Mesodermal cell (in vitro differentiated cells): ENCODE measurements around the gene RHOA.

Source experiments
- H3K27ac ChIP-seq: 2 replicates; pipeline ENCODE4 v1.7.0; 2013; ENCODE audit warnings: mild to moderate bottlenecking, low read depth, low read length, moderate library complexity; ENCODE audit not compliant: severe bottlenecking
- H3K36me3 ChIP-seq: 2 replicates; pipeline ENCODE4 v1.7.1; 2013; ENCODE audit warnings: mild to moderate bottlenecking, low read length, moderate library complexity; ENCODE audit not compliant: control insufficient read depth, insufficient read depth
- H3K4me1 ChIP-seq: one replicate; pipeline ENCODE4 v1.7.1; 2013; ENCODE audit warnings: mild to moderate bottlenecking, low read length; ENCODE audit not compliant: insufficient read depth, control insufficient read depth, poor library complexity, severe bottlenecking
- H3K4me3 ChIP-seq: 2 replicates; pipeline ENCODE4 v1.7.0; 2013; ENCODE audit warnings: low read length, control low read depth, mild to moderate bottlenecking; ENCODE audit not compliant: insufficient read depth, poor library complexity, severe bottlenecking; ENCODE audit errors: extremely low read depth
- H3K9me3 ChIP-seq: 2 replicates; pipeline ENCODE4 v1.7.1; 2013; ENCODE audit warnings: mild to moderate bottlenecking, low read length, moderate library complexity; ENCODE audit not compliant: control insufficient read depth
- WGBS, 2 experiments: methylation state at CpG; one replicate each; pipeline ENCODE4 v1.1.5; 2013; ENCODE audit warnings: missing lambda C conversion rate in 2 of 2; ENCODE audit not compliant: insufficient coverage in 2 of 2; 5-methylcytosine and 5-hydroxymethylcytosine counted together

The RHOA gene

DNA sequence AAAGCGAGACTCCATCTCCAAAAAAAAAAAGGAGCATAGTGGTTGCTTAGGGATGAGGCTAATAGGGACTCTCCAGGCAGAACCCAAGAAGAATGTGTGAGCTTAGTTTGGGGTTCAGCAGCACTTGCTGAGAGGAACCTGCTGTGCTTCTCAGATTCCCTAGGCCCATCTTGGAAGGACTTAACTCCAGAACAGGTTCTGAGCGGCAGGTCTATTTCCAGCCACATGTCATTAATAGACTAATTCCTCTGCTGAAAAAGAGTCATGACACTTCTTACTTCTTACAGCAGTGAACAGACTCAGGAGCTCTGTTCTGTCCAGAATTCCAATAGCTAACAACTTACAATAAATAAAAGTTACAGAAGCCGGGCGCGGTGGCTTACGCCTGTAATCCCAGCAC, 22.5 kb downstream of the RHOA start:
- Histone ChIP-seq H3K4me1 (no peaks in the 10 kb centered on the region), H3K36me3 (peaks cover 42% of the 10 kb centered on the region), H3K4me3 (no peak overlapping the region), H3K27ac (no peak overlapping the region), H3K9me3 (no peaks in the 10 kb centered on the region)
- 97 to 100% methylated on average over 1 to 6 of the region's 6 CpGs for WGBS, 2 experiments

DNA sequence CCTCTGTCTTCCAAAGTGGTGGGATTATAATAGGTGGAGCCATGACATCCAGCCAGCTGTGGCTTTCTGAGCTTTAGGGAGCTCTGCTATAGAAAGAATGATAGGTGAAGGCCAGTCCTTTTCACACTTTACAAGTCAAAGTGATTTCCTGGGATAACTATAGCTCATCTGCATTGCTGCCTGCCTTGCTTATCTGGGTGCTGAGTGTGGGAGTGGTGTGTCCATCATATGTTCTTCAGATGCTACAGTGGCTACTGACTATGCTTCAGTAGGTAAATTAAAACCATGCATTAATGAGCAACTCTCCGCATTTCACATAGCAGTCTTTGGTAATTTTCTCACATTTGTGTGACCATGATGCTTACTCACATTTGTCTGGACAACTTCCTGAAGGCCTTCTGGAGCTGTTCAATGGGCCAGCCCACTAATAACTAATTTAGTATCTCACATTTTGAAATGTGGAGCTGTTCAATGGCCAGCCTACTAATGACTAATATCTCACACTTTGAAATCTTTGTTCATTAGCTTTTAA, 23.4 kb downstream of the RHOA start:
- Histone ChIP-seq H3K9me3 (no peaks in the 10 kb centered on the region), H3K4me1 (no peaks in the 10 kb centered on the region), H3K36me3 (peaks cover 40% of the 10 kb centered on the region), H3K4me3 (no peak overlapping the region), H3K27ac (no peak overlapping the region)
- WGBS, 2 experiments = 91 to 100% methylated on average over 1 of the region's 1 CpG

DNA sequence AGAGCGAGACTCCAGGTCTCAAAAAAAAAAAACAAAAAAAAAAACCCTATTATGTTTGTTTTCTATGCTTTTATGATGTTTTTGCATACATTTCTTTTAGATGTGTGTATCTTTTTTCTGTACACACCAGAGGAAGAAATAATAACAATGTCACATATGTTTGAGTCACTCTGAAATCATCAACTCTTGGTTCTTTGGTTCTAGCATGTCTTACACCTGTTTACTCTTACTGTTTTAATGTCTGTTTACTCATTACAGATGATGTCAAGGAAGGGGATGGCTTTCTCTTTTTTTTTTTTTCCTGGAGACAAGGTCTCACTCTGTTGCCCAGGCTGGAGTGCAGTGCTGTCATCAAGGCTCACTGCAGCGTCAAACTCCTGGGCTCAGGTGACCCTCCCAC, 24.1 kb downstream of the RHOA start:
- Histone ChIP-seq H3K9me3 (no peaks in the 10 kb centered on the region), H3K4me1 (no peaks in the 10 kb centered on the region), H3K4me3 (no peak overlapping the region), H3K36me3 (peaks cover 34% of the 10 kb centered on the region), H3K27ac (no peak overlapping the region)
- 67 to 83% methylated on average over 1 of the region's 2 CpGs for WGBS, 2 experiments

DNA sequence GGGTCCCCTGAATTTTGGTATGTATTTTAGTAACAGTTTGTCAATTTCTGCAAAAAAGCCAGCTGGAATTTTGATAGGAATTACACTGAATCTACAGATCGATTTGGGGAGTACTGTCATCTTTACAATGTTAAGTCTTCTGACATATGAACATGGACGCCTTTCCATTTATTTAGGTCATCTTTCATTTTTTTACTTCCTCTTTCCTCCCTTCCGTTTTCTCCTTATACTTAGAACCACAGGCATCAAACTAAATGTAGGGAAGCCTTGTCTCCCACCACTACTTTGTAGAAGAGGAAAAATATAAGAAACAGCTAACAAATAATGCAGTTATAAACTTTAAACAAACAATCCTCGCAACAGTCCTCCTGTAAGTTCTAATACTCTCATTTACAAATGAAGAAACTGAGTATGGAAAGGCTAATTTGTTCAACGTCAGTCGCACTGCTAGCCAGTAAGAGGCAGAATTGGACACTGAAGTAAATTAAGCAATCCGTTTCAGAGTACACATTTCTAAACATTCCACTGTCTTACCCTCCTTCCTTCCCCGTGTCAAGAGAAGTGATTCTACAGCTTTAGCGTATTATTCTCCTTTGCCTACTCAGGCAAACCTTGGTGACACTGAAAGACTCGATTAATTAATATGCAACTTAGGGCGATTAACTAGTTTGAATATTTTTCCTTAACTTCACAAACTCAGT, 25.6 kb downstream of the RHOA start:
- no peaks in the 10 kb centered on the region for H3K9me3 ChIP-seq
- 95% methylated on average over 4 to 6 of the region's 11 CpGs for WGBS, 2 experiments
- H3K4me3 ChIP-seq = no peak overlapping the region
- peaks cover 29% of the 10 kb centered on the region for H3K36me3 ChIP-seq
- no peak overlapping the region for H3K27ac ChIP-seq
- H3K4me1 ChIP-seq = no peaks in the 10 kb centered on the region

DNA sequence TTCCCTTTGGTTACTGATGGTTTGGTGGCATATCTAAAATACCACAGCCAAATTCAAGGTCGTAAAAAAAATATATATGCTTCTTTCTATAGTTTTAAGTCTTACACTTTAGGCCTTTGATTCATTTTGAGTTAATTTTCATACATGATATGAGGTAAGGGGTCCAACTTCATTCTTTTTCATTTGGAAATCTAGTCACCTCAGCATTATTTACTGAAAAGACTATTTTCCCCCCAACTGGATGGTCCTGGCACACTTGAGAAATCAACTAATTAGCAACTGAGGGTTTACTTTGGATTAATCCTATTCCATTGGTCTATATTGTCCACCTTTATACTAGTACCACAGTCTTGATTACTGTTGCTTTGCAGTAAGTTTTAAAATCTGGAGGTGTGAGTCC, 26.2 kb downstream of the RHOA start:
- Histone ChIP-seq H3K4me1 (no peaks in the 10 kb centered on the region), H3K27ac (no peak overlapping the region), H3K36me3 (peaks cover 34% of the 10 kb centered on the region), H3K9me3 (no peaks in the 10 kb centered on the region), H3K4me3 (no peak overlapping the region)
- WGBS, 2 experiments = no CpG with 5 or more reads among the region's 1 CpG

DNA sequence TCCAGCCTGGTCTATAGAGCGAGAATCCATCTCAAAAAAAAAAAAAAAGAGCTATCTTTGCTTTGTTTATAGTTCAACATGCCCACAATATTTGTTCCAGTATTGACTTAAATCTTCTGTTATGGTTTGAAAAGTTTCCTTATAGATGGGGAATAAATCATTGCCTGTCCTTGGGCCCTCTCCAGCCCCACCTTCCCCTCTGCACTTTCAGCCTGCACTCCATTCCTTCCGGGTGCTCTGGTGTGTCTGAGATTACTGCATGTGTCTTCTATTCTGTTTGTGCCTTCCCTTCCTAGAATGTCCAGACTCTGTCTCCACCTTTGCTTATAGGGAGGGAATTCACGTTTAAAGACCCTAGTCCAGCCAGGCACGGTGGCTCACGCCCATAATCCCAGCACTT, 28.4 kb downstream of the RHOA start:
- peaks cover 25% of the 10 kb centered on the region for H3K36me3 ChIP-seq
- H3K27ac ChIP-seq = no peak overlapping the region
- peaks cover 8% of the 10 kb centered on the region for H3K4me1 ChIP-seq
- no peak overlapping the region for H3K4me3 ChIP-seq
- 86 to 92% methylated on average over 1 to 3 of the region's 5 CpGs for WGBS, 2 experiments
- no peaks in the 10 kb centered on the region for H3K9me3 ChIP-seq

DNA sequence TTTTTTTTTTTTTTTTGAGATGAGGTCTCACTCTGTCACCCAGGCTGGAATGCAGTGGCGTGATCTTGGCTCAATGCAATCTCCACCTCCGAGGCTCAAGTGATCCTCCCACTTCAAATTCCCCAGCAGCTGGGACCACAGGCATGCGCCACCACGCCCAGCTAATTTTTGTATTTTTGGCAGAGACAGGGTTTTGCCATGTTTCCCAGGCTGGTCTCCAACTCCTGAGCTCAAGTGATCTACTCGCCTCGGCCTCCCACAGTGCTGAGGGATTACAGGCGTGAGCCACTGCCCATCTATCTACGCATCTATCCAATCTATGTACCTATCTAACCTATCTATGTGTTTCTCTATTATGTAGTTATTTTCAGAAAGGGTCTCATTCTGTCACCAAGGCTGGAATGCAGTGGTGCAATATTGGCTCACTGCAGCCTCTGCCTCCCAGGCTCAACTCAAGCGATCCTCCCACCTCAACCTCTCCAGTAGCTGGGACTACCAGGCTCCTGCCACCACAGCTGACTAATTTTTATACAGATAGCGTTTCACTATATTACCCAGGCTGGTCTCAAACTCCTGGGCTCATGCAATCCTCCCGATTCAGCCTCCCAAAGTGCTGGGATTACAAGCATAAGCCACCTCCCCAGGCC, 33.4 kb downstream of the RHOA start:
- Histone ChIP-seq H3K4me1 (peaks cover 11% of the 10 kb centered on the region), H3K4me3 (no peak overlapping the region), H3K9me3 (no peaks in the 10 kb centered on the region), H3K27ac (peak overlapping the region; percentile 41), H3K36me3 (peaks cover 50% of the 10 kb centered on the region)
- 90 to 97% methylated on average over 8 to 9 of the region's 11 CpGs for WGBS, 2 experiments

DNA sequence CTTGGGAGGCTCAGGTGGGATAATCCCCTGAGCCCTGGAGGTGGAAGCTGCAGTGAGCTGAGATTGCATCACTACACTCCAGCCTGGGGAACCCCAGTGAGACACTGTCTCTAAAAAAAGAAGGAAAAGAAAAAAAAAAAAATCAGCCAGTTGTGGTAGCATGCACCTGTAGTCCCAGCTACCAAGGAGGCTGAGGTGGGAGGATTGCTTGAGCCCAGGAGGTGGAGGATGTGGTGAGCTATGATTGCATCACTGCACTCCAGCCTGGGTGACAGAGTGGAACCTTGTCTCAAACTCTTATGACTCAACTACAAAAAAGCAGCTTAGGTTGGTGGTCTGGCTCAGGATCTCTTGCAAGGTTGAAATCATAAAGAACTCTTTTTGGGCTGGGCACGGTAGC, 34.3 kb downstream of the RHOA start:
- Histone ChIP-seq H3K4me1 (peaks cover 11% of the 10 kb centered on the region), H3K9me3 (no peaks in the 10 kb centered on the region), H3K27ac (no peak overlapping the region), H3K36me3 (peaks cover 59% of the 10 kb centered on the region), H3K4me3 (no peak overlapping the region)
- 86 to 89% methylated on average over 1 of the region's 1 CpG for WGBS, 2 experiments

DNA sequence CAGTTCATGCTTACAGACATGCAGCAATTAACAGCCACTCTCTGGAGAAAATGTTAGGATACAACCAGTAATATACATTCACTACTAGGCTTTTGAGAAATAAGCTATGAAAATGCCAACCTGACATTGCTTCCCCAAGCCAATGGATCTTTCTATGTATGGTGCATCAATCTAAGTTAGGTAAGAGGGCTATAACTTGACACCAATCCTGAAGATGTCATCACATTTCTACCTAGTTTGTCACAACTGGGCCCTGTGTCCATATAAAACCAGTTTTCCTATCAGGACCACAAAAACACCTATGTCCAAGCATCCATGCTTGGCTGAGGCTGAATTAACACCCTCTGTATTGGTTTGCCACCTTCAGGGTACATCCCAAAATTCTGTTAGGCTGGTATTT, 39.8 kb downstream of the RHOA start:
- Histone ChIP-seq H3K4me3 (no peak overlapping the region), H3K27ac (no peak overlapping the region), H3K4me1 (no peaks in the 10 kb centered on the region), H3K9me3 (no peaks in the 10 kb centered on the region), H3K36me3 (peaks cover 87% of the 10 kb centered on the region)

DNA sequence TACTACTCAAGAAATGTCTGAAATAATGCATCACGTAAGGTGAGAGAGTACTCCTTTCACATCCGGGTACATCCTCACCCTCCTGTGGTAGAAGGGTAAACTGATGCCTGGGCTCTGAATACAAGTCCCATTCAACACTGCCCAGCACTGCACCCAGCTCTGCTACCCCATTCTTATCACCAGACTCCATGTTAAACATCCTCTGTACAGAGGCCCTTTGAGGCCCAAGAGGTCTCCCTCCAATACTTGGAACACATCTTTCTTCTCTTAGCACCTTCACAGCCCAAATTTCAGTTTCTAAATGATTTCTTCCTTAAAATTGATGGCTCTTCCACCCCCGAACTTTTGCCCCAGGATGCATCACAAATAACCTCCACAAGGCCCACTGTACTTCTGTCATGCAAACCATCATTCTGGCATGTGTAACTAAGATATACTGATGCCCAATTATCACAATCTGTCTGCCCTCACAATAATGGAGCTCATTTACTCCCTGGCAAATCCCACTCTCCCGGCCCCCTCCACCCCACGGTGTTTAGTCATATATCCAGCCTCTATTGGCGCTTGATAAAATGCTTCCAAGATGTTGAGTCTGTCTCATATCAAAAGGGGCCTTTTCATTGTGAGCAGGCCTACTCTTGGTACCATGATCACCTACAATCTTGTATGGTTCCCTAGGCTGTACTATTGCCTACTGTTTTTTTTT, 41.0 kb downstream of the RHOA start:
- Histone ChIP-seq H3K9me3 (no peaks in the 10 kb centered on the region), H3K4me3 (no peak overlapping the region), H3K4me1 (no peaks in the 10 kb centered on the region), H3K27ac (no peak overlapping the region), H3K36me3 (peaks cover 95% of the 10 kb centered on the region)
- 89% methylated on average over 4 of the region's 6 CpGs for WGBS, 2 experiments

DNA sequence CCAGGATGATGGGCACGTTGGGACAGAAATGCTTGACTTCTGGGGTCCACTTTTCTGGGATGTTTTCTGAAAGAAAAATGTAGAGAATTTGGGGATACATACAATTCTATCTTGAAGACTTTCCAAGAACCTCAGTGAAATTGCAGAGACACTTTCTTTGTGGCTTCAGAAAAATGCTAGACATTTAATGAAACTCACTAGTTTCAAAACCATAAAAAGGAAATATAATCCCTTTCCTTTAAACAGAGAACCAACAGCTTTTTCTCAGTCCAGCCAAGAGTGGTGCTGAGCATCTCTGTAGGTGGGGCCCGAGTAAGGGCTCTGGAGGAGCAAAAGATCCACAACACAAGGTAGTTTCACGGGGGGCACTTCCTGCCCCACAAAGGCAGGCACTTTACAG, 49.2 kb downstream of the RHOA start:
- Histone ChIP-seq H3K4me3 (no peak overlapping the region), H3K36me3 (peaks cover 80% of the 10 kb centered on the region), H3K27ac (no peak overlapping the region), H3K9me3 (no peaks in the 10 kb centered on the region), H3K4me1 (peaks cover 19% of the 10 kb centered on the region)
- WGBS, 2 experiments = 100% methylated on average over 2 of the region's 3 CpGs
